H1 (cell line): ENCODE results near the gene PTRH1. TPM values are rescaled to one million over a fixed set of nuclear protein-coding genes. Genes with fewer than 3 reads are reported as not detected.

ENCODE experiments used
- EGR1 ChIP-seq: IDR thresholded peaks from 2 replicates; pipeline ENCODE4 v1.6.1; 2011; ENCODE audit warnings: low read depth, low read length, borderline replicate concordance
- POU5F1 ChIP-seq: IDR thresholded peaks from 2 replicates; pipeline ENCODE4 v1.6.1; 2011; ENCODE audit warnings: low read depth, mild to moderate bottlenecking, low read length, moderate library complexity
- polyA plus RNA-seq, 7 experiments: library from polyadenylated mRNA; depleted of rRNA in 3 of 7; stranded (reverse) in 5 of 7; unstranded in 2 of 7; fragments of >200 nt in 5 of 7; fragments of 200-250 nt in 2 of 7; gene quantifications; 1 replicate in 5 of 7; 2 replicates in 1 of 7; 4 replicates in 1 of 7; pipeline versions ENCODE4 v1.2.1 to v1.2.3, GENCODE V29; 2011 to 2013; ENCODE audit warnings: missing spikeins in 2 of 7, mixed read lengths in 2 of 7
- total RNA-seq: library from RNA; stranded (reverse); fragmentation: NEBNext Ultra II Directional; extraction: Animal tissue kit (Norgen Biotek cat#: 25700); gene quantifications from 2 replicates; pipeline ENCODE4 v1.2.1, GENCODE V29; 2021

PTRH1 gene
- total and polyA plus RNA-seq, 2 of the 8 experiments (the other 6 are each of a cell fraction or from before 2014, with no cell fraction given): 11.1 to 19.8 TPM

- no peak for TF ChIP-seq POU5F1
- no peak for TF ChIP-seq EGR1
Observed at GRCh38 chr9:127734247-127734746, 18.8 kb upstream of the PTRH1 start (continued).
